ENCODE results near the gene ERMP1. TPM values are rescaled to one million over a fixed set of nuclear protein-coding genes. Genes with fewer than 3 reads are reported as not detected.
"Not testable (repeated sequence)": the region's sequence is repeated elsewhere in the genome, so short reads cannot be mapped to it uniquely, and the experiment has no call there.

The ERMP1 gene
- polyA plus RNA-seq, 1 donor = 7.7 TPM

DNA sequence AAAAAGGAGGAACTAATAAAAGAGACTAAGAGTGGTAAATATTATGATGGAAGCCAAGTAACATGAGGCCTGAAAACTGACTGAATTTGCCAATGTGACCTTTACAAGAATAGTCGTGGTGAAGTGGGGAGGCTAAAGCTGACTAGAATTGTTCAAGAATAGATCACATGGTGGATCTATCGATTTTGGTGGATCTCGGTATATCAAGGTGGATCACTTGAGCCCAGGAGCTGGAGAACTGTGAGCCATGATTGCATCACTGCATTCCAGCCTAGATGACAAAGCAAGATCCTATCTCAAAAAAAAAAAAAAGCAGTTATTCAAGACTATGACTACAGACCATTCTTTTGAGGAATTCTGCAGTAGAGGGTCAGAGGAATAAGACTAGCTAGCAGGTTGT lies 15.1 kb downstream of the ERMP1 start:
- DNase-seq = no peak

DNA sequence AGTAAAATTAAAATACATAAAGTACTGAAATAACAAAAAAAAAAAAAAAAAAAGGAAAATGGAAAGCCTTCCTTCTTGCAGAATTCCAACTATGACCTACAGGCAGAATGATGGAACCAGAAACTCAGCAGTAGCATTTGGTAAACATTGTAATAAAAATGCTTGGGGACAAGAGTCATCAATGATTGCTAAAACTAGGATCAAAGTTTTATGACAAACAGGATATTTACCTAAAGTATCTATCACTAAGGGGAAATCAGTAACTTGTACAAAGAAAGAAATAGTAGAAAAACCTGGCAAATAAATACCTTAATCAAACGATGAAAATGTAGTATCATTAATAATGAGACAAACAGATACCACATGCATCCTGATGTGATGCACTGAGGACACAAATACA lies 17.5 kb downstream of the ERMP1 start:
- no peak for DNase-seq

DNA sequence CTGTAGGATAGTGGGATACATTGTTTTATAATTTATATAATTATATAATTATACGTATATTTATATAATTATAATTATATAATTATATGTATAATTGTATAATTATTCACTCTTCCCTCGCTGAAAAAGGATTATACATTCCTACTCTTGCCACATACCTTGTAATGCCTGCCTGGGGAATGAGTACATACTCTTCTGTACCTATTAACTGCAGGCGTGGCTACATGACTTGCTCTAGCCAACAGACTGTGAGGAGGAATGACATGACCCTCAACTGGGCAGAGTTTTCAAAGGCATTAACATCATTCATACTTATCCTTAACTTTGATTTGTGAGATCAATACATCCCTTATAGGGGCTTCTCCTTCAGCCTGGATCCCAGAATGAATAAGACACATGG lies 19.1 kb downstream of the ERMP1 start:
- no peak for DNase-seq

DNA sequence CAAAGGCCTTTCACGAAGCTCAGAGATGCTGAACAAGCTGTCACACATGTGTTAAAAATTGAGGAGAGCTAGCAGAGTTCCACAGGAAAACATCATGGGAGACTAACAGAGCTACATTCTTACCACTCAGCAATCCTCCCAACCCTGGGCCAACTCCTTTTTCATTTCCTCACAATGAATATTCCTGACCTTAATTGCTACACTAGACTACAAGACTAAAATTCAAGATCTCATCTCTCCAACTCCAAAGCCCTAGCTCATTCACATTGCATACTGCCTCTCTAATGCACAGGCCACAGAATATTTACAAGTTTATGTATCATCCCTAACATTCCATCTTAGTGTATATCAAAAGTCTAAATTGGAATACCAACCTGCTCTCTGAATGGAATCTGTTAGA lies 21.2 kb downstream of the ERMP1 start:
- DNase-seq = no peak

DNA sequence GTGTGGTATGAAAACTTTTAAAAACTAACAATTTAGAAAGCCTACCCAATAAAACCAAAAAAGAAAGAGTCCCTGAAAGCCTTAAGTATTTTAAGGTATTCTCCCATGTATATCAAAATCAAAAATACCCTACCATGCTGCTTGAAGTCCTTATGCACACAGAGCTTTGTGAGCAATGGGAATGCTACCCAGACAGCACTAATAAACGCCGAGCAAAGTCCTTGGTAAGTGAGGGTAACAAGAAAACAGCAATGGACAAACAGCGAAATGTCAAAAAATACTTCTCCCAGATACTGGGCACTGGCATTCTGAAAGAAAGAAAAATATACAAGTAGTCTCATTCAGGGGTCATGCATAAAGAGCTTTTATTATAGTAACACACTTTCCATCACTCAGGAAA lies 27.4 kb downstream of the ERMP1 start:
- DNase-seq = no peak

DNA sequence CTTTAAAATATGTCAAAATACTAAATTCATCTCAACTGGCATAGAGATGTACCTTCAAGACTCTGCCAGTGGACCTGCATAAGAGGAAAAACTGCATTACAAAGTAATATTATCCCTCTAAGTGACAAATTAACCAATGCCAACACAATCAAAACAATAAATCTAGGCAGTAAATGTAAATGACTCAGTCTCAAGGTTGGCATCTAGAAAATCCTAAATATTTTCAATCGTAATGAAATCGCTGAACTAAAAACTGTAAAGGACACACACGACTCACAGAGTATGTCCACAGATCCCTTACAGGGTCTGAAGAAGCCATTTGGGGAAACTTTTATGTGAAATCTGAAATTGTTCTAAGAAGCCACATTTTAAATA lies 31.2 kb downstream of the ERMP1 start:
- no peak for DNase-seq

DNA sequence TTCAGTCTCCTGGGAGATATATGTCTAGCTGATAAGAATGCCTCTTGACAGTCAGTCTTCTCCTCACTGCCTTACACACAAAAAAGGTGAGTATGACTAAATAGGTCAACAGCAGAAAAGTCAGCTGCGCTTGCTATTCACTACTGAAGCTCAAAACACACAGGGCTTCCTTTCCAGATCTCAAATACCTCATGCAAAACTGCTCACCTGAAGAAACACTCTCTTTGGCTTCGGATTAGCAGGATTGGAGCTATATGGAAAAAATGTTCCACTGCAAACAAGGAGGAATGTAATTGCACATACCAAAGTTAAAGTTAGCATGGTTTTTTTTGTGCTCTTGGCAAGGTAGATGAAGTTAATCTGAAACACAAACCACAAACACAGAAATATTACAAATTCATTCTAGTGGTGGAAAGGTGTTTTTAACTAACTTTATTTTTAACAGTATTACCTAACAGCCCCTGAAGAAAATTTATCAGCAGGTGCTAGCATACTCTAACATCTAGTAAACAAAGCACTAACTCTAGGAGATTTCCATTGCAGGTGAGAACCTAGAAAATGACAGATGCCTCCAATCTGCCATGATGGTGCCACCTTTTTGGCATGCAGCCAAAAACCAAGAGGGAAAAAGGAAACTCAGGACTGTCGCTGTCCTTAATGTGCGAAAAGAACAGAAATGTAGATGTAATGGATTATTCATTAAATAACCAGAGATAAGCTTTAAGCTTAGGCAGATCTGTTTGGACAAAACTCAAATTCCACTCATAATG lies 31.8 kb downstream of the ERMP1 start:
- DNase-seq = no peak

DNA sequence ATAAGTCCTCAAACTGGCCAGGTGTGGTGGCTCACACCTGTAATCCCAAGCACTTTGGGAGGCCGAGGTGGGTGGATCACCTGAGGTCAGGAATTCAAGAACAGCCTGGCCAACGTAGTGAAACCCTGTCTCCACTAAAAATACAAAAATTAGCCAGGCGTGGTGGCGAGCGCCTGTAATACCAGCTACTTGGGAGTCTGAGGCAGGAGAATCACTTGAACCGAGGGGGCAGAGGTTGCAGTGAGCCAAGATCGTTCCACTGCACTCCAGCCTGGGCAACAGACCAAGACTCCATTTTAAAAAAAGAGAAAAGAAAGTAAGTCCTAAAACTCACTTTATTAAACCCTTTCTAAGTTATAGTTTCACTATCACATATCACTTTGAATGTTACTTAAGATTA lies 32.5 kb downstream of the ERMP1 start:
- DNase-seq = not testable (repeated sequence)

DNA sequence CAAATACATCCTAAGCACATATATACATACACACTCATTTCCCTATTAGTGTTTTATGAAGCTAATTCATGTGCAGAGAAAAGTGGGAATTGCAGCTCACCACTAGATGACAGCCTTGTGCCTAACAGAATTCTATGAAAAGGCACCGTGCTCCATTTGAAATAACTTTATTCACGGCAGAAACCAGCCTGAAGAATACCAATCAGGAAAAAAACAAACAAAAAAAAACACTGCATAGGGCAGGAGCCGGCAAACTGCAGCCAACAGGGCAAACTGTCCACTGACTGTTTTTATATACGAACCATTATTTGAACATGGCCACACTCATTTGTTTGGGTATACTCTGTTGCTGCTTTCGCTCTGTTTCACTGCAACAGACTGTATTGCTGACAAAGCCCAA lies 33.6 kb downstream of the ERMP1 start:
- DNase-seq = peak; percentile 22

DNA sequence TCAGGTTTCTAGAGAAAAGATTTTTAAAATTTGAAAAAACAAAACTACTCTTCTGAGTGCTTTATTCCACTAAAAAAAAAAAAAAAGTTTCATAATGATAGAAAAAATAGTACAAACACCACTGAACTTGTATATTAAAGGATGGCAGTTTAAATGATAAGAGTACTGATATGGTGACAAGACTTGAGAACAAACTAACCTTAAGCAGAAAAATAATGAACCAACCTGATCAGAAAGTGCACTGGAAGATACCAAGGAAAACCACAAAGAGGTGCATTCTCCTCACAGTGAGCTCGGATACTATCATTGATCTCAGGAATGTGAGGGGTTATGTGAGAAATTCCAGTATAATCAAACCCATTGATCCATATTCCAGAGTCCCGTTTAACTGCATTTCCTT lies 34.3 kb downstream of the ERMP1 start:
- no peak for DNase-seq

DNA sequence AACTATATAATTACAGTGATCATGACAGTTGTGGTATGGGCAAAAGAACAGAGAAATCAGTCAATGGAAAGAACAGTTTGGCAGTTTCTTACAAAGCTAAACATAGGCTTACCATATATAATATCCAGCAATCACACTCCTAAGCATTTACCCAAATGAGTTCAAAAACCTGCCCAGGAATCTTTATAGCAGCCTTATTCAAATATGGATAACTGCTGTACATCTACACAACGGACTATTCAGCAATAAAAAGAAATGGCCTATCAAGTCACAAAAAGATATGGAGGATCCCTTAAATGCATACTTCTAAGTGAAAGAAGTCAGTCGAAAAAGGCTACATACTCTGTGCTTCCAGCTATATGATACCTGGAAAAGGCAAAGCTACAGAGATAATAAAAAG lies 36.6 kb downstream of the ERMP1 start:
- no peak for DNase-seq

DNA sequence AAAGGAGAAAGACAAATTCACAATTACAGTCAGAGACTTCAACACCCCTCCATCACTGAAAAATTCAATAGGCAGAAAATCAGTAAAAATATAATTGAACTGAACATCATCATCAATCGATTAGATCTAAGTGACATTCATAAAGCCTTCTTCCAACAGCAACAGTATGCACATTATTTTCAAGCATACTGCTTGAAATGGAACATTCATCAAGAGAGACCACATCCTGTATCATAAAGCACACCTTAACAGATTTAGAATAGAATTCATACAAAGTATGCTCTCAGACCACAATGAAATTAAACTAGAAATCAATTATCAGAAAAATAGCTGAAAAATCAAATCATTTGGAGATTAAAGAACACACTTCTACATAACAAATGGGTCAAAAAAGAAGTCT lies 39.1 kb downstream of the ERMP1 start:
- no peak for DNase-seq

DNA sequence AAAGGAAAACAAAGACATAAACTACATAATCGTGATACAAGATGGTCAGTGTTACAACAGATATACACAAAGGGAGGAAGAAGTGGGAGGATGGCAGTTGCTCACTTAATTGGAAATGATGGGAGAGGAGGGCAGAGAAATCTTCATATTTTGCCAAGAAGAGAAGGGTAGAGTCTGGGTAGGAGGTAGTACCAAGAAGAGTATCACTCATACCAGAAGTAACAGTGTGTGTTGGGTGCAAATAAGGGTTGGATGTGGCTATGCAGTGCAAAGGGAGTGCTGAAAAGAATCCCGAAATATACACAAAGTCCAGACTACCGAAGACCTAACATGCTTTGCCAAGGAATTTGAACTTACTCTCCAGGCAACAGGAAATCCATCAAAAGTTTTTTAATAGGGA lies 41.0 kb downstream of the ERMP1 start:
- no peak for DNase-seq

DNA sequence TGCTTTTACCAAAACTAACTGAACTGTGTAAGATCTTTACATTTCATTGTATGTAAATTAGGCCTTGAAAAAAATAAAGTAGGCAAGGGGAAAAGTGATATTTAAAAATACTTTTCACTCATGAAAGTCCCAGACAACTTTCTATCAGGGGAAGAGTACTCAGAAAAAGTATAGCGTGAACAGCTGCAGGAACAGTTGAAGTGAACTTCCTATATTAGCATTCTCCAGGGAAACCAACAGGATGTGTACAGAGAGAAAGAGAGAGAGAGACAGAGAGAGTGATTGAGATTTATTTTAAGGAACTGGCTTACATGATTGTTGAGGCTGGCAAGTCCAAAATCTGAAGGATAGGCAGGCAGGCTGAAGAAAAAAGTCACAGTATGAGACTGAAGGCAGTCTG lies 42.0 kb downstream of the ERMP1 start:
- DNase-seq = no peak

DNA sequence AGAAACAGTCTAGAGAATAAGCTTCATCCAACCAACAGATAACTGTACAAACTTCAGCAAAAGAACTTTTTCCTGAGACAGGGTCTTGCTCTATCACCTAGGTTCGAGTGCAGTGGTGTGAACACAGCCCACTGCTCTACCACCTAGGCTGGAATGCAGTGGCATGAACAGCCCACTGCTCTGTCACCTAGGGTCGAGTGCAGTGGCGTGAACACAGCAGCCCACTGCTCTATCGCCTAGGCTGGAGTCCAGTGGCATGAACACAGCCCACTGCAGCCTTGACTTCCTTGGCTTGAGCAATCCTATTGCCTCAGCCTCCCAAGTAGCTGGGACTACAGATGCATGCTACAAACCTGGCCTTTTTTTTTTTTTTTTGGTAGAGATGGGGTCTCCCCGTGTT lies 43.4 kb downstream of the ERMP1 start:
- DNase-seq = no peak

DNA sequence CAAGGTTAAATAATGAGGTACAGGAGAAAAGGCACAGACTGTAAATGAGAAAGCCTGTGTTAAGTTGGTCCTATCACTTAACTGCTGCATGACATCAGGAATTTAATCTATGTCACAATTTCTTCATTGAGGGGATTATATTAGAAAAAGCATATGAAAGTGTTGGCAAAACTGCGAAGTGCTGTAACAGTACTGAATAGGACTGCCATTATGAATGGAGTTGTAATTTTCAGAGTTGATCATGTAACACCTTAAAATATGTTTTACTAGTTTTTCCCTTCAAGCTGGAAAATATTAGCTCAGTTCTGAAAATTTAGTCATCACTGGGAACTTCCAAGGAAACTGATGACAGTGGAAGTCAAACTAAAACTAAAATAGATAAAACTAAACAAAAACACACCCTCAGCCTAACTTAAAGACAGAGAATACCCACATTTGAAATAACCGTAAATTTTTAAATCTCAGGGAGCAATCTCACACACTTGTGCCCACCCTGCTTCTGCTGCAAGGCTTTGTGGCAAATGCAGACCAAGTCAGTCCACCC lies 45.1 kb downstream of the ERMP1 start:
- DNase-seq = no peak

DNA sequence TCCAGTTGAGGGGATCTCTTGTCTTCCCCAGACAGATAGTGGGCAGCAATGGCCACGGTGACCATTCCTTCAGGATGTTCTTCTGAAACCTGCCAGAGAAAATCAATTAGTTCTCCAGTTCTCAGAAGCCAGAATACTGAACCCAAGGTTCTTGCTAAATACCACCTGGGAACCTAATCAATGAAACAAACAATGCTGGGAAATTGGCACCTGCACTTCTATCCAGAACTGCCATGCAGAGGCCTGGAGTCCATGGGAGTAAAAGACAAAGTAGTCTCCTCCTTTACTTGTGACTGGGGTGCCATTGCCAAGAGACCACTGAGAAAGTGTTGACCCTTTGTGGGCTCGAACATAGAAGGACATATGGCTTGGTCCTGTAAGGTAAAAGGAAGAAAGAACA lies 45.7 kb downstream of the ERMP1 start:
- DNase-seq = no peak

DNA sequence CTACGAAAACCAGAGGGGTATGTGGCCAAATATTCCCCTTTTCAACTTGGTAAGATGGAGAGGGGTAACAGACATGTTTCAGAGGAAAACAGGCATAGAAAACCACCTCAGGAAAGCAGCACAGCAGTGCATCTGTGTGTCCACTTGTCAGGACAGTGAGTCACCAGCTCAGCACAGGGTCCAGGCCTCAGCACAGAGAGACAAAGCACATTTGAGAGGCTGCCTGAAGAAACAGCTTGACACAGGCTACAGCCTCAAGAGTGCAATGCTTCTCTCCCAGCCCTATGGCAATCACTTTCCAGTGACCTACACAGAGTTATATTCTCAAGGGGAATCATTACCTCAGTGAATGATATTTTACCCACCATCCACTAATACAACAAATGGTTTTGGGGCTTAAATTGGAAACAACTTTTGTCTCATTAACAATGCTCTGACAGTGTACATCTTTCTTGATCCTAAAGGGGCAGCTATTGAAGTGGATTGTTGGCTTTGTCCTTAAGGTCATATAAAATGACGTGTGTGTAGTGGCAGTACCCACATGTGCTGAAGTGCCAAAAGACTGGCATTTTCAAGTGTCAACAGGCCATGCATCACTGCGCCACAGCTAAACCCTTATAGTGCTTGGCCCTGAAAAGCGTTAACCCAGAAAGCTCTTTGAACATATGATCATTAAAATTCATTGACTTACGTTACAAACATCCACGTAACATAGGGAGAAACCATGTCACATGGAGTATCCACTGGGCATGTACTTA lies 46.4 kb downstream of the ERMP1 start:
- no peak for DNase-seq

DNA sequence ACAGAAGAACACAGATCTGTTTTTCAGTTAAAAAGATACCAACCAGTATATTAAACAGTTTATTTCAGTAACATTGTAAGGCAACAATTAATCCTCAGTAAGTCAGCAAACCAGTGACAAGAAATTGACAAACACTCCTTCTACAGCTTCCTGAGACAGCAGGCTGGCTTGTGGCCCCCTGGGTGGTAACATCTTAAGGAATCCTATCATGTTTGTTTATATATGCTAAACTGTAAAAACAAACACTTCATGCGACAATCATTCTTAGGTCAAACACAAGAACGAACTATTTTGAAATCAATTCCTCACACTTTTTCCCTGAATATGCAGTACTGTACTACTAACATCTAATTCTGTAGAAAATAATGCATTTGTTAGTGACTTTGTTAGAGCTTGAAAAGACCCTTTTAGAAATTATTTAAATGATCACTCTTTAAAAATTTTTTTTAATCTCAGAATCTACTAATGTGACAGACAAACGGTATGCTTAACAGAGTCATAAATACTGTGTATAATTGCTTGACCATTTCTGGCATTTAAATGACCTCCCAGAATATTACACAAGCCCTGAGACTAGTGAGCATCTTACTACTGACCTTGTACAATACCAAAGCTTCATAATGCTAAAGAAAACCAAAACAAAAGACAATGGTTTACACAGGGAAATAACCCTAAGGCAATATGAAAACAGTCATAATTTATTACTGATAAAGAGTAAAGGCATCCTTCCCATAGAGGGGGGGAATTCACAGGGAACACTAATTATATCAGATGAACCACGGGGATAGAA lies 48.2 kb downstream of the ERMP1 start:
- DNase-seq = no peak

DNA sequence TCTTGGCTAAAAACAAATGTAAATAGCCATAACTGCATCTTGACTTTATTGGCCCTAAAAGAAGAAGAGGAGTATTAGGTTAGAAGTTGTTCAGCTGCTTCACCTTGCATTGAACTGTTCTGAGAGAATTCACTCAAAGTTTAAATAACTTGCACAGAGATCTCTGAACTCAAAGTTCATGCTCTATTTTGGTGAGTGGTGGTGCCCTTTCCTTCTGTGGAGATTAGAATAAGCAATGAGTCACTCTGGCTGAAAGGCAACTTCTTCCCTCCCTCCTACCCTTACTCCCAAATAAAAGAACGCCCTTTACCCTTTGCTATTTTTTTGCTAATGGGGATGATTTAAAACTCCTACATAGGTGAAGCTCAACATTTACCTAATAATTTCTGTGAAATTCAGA lies 48.9 kb downstream of the ERMP1 start:
- DNase-seq = no peak

DNA sequence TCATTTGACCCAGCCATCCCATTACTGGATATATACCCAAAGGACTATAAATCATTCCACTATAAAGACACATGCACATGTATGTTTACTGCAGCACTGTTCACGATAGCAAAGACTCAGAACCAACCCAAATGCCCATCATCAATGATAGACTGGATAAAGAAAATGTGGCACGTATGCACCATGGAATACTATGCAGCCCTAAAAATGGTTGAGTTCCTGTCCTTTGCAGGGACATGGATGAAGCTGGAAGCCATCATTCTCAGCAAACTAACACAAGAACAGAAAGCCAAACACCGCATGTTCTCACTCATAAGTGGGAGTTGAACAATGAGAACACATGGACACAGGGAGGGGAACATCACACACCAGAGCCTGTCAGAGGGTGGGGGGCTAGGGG lies 49.5 kb downstream of the ERMP1 start:
- DNase-seq = not testable (repeated sequence)

DNA sequence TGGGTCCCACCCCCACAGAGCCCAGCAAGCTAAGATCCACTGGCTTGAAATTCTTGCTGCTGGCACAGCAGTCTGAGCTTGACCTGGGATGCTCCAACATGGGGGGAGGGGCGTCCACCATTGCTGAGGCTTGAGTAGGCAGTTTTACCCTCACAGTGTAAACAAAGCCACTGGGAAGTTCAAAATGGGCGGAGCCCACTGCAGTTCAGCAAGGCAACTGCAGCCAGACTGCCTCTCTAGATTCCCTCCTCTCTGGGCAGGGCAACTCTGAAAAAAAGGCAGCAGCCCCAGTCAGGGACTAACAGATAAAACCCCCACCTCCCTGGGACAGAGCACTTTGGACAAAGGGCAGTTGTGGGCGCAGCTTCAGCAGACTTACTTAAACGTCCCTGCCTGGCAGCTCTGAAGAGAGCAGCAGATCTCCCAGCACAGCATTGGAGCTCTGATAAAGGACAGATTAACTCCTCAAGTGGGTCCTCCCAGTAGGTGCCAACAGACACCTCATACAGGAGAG lies 53.2 kb downstream of the ERMP1 start:
- not testable (repeated sequence) for DNase-seq

DNA sequence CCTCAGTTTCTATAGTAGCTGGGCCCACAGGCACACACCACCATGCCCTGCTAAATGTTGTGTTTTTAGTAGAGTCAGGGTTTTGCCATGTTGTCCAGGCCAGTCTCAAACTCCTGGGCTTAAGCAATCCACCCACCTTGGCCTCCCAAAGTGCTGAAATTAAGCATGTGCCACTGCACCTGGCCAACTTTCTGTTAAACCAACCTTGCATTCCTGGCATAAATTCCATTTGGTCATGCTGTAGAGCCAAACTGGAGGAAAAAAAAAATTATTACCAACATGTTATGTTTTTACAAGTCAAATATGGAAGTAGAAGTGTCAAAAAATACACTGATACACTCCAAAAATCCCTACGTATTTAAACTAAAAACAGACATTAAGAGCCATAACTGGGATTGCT lies 54.1 kb downstream of the ERMP1 start:
- DNase-seq = no peak
